Suprapubic skin (tissue), 3 donors: Measurements from ENCODE around the gene CENPX.

Experiments used
- EP300 ChIP-seq: sonication (generic); formaldehyde crosslinking; IDR thresholded peaks from one replicate; pipeline ENCODE4 v1.6.1; 2017; ENCODE audit warnings: antibody characterized with exemption
- POLR2A ChIP-seq, 2 donors: fragments of 450-650 bp; IDR thresholded peaks; one replicate each; pipeline ENCODE4 v1.6.1; 2017; ENCODE audit warnings: antibody characterized with exemption in 2 of 2, mild to moderate bottlenecking in 2 of 2, moderate library complexity in 2 of 2
- TF ChIP-seq, protein P1 (sequence below), 2 donors: fragments of 200-600 bp in 1 of 2; fragments of 450-650 bp in 1 of 2; sonication (generic) in 1 of 2; IDR thresholded peaks; one replicate each; pipeline ENCODE4 v1.5.1; 2016 to 2019; ENCODE audit warnings: antibody characterized with exemption in 2 of 2, mild to moderate bottlenecking in 1 of 2, moderate library complexity in 1 of 2

DNA sequence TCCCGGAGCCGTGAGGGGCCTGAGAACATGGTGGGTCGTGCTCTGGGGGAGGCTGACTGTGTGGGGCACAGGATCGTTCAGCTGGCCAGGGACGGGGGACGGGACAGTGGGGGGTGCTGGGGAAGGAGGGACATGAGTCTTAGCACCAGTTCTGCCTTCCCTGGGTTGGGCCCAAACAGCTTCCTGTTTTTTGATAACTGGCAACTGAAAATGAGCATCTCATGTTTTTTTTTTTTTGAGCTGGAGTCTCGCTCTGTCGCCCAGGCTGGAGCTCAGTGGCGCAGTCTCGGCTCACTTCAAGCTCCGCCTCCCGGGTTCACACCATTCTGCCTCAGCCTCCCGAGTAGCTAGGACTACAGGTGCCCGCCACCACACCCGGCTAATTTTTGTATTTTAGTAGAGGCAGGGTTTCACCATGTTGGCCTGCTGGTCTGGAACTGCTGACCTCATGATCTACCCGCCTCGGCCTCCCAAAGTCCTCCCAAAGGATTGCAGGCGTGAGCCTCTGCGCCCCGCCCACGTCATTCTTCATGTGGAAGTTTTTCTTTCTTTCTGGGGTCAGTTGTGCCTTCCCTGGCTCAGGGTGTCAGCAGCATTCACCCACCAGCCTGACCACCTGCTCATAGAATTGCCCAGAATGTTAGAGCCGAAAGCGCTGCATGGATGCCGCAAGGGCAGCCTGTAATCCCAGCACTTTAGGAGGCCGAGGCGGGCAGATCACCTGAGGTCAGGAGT lies 38.9 kb downstream of the CENPX start:
- TF ChIP-seq, protein P1, sequence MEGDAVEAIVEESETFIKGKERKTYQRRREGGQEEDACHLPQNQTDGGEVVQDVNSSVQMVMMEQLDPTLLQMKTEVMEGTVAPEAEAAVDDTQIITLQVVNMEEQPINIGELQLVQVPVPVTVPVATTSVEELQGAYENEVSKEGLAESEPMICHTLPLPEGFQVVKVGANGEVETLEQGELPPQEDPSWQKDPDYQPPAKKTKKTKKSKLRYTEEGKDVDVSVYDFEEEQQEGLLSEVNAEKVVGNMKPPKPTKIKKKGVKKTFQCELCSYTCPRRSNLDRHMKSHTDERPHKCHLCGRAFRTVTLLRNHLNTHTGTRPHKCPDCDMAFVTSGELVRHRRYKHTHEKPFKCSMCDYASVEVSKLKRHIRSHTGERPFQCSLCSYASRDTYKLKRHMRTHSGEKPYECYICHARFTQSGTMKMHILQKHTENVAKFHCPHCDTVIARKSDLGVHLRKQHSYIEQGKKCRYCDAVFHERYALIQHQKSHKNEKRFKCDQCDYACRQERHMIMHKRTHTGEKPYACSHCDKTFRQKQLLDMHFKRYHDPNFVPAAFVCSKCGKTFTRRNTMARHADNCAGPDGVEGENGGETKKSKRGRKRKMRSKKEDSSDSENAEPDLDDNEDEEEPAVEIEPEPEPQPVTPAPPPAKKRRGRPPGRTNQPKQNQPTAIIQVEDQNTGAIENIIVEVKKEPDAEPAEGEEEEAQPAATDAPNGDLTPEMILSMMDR (IDR thresholded peaks at IDR 0.05) = no peak
- TF ChIP-seq POLR2A (IDR thresholded peaks at IDR 0.05) = no peak
- no peak for TF ChIP-seq EP300
